ENCODE results near the gene WDFY2.
A peak's percentile ranks its signal among the peaks of the same experiment; 100 is the strongest.

DNA sequence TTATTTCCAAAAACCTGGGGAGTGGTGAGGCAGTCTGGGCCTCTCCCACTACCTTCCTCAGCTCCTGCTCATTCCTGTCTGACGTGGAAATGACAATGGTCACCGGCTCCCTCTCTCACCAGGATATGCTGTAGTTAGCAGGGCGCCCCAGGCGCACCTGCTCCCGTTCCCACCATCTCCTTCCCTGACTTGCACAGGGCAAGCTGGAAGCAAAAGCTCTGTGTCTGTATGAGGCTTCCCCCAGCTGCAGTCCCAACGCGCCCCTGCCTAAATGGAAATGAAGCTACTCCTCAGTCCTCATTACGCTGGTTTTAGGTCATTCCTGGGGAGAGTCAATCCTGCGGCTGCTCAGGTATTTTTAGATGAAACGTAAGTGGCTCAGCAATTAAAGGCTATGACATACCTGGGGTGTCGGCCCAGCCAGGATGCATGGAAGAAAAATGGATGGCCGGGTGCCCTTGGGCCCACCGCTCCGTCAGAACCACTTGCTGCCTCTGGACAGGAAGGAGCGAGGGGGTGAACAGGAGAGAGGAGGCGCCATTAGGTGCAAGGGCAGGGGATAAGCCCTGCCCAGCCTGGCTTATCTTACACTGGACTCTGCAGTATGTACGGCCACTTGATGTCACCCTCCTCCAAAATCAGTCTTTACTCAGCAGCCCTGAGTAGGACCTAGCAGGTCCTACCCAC lies 187.3 kb downstream of the WDFY2 start:
- TF ChIP-seq, protein P1, sequence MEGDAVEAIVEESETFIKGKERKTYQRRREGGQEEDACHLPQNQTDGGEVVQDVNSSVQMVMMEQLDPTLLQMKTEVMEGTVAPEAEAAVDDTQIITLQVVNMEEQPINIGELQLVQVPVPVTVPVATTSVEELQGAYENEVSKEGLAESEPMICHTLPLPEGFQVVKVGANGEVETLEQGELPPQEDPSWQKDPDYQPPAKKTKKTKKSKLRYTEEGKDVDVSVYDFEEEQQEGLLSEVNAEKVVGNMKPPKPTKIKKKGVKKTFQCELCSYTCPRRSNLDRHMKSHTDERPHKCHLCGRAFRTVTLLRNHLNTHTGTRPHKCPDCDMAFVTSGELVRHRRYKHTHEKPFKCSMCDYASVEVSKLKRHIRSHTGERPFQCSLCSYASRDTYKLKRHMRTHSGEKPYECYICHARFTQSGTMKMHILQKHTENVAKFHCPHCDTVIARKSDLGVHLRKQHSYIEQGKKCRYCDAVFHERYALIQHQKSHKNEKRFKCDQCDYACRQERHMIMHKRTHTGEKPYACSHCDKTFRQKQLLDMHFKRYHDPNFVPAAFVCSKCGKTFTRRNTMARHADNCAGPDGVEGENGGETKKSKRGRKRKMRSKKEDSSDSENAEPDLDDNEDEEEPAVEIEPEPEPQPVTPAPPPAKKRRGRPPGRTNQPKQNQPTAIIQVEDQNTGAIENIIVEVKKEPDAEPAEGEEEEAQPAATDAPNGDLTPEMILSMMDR (IDR thresholded peaks at IDR 0.05; ENCODE audit: low read depth, low read length), result peak; percentile 13; the same call in 1 of the 2 replicates
- TF ChIP-seq EZH2phosphoT487 (IDR thresholded peaks at IDR 0.05; ENCODE audit: low read depth), result no peak
